ENCODE data around the gene ARHGAP45.
"Not testable (repeated sequence)": the region's sequence is repeated elsewhere in the genome, so short reads cannot be mapped to it uniquely, and the experiment has no call there.

The ARHGAP45 gene

DNA sequence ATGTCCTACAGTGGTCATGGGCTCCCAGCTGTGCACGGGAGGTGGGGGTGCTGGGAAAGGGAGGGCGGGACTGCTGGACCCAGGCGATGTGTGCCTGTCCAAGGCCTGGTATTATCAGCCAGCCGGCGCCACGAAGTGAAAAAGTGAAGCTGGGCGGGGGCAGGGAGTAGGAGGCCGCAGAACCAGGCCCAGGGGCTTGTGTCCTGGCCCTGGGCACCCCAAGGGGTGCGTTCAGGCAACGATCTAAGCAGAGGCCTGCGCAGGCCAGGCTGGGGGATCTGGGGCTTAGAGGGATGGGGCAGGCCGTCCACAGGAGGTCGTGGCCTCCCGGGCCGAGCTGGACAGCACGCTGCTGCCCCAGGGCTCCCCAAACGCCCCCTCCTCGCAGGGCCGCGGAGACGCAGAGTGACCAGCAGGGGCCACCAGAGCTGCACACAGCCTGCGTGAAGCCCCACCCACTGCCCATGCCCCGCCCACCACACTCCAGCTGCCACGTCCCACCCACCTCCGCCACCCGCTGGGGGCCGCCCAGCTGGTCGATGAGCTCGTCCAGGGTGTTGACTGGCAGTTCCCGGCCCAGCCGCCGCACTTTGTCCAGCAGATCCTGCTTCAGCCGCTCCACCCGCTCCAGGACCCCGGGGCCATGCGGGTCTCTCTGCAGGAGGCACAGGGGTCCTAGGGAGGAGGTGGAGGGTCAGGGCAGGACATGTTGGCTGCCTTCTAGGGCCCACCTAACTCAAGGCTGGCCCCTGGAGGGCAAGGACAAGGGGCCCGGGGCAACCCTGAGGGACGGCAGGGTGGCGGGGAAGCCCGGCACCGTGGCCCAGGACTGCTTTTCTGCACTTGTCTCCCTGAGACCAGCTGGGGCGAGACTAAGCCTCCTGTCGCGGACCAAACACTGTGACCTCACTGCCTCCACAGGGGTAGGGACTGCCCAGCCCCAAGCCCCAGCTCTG, 46.3 kb downstream of the ARHGAP45 start:
- Mint-ChIP-seq H3K27me3 (no peaks in the 10 kb centered on the region), H3K9me3 (no peaks in the 10 kb centered on the region), H3K4me3 (no peak overlapping the region), H3K27ac (no peak overlapping the region), H3K4me1 (no peaks in the 10 kb centered on the region), H3K36me3 (ENCODE audit: low read depth) (no peaks in the 10 kb centered on the region)
- peak; percentile 76 for ATAC-seq
- peak; percentile 93 for DNase-seq

DNA sequence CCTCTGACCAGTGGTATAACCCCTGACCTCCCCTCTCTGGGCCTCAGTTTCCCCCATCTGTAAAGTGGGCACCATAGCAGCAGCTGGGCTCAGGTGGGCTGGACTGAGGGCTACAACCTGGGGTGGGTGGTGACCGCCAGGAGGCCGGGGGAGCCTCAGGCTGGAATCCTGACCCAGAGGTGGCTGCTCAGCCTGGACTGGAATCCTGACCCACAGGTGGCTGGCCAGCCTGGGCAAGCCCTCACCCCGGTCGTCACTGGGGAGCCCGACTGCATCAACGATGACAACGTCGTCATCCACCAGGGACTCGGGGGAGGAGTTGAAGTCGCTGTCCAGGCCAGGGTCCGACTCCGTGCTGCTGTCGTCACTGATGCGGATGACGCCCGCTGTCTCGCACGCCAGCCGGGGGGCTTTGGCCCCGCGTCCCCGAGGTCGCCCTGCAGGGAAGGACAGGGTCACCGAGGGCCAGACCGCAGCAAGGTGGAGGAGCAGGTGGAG, 47.1 kb downstream of the ARHGAP45 start:
- DNase-seq (no peak), ATAC-seq (no peak)
- no peaks in the 10 kb centered on the region for H3K9me3 Mint-ChIP-seq
- H3K4me1 Mint-ChIP-seq, result no peaks in the 10 kb centered on the region
- H3K36me3 Mint-ChIP-seq (ENCODE audit: low read depth), result peaks cover 2% of the 10 kb centered on the region
- H3K27ac Mint-ChIP-seq, result no peak overlapping the region
- no peak overlapping the region for H3K4me3 Mint-ChIP-seq
- no peaks in the 10 kb centered on the region for H3K27me3 Mint-ChIP-seq

DNA sequence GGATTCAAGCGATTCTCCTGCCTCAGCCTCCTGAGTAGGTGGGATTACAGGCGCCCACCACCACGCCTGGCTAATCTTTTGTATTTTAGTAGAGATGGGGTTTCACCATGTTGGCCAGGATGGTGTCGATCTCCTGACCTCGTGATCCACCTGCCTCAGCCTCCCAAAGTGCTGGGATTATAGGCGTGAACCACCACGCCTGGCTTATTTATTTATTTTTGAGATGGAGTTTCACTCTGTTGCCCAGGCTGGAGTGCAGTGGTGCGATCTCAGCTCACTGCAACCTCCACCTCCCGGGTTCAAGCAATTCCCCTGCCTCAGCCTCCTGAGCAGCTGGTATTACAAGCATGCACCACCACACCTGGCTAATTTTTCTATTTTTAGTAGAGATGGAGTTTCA, 47.8 kb downstream of the ARHGAP45 start:
- not testable (repeated sequence) for H3K9me3 Mint-ChIP-seq; H3K27me3 Mint-ChIP-seq; H3K36me3 Mint-ChIP-seq (ENCODE audit: low read depth); H3K4me3 Mint-ChIP-seq; H3K27ac Mint-ChIP-seq; ATAC-seq; DNase-seq; H3K4me1 Mint-ChIP-seq

DNA sequence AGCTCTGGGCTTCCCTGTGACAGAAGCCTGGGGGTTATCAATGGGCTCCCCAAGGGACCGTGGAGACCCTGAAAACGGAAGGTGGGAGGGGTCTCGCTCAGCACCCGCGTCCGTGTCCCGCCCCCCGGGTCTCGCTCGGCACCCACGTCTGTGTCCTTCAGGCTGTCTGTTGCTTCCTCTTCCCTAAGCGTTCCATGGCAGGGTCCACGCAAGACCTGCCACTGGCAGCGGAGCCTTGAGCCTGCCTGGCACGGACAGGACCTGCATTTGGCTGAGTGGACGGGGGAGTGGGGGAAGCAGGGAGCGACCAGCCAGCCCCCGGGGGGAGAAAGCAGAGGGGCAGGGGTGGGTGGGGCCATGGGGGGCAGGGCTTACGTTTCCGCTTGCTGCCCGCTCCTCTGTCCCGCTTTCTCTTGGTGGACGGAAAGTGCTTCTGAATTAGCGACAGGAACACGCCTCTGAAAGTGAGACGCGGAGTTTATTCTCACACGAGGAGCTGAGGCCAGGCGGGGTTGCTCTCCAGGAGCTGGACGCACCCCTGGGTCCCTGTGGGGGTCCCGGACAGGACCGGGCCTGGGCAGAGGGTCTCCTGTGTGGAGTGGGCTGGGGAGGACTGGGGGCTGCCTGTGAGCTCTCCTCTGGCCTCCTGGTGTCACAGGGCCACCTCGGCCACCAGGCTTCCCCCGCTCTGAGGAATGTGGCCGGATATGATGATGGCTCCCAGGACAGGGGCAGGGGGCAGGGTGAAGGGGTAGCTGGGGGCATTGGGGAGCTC, 48.9 kb downstream of the ARHGAP45 start:
- Mint-ChIP-seq H3K4me1 (no peaks in the 10 kb centered on the region), H3K36me3 (ENCODE audit: low read depth) (peaks cover 5% of the 10 kb centered on the region), H3K27ac (no peak overlapping the region), H3K27me3 (no peaks in the 10 kb centered on the region), H3K9me3 (no peaks in the 10 kb centered on the region), H3K4me3 (no peak overlapping the region)
- no peak for ATAC-seq
- DNase-seq, result no peak

DNA sequence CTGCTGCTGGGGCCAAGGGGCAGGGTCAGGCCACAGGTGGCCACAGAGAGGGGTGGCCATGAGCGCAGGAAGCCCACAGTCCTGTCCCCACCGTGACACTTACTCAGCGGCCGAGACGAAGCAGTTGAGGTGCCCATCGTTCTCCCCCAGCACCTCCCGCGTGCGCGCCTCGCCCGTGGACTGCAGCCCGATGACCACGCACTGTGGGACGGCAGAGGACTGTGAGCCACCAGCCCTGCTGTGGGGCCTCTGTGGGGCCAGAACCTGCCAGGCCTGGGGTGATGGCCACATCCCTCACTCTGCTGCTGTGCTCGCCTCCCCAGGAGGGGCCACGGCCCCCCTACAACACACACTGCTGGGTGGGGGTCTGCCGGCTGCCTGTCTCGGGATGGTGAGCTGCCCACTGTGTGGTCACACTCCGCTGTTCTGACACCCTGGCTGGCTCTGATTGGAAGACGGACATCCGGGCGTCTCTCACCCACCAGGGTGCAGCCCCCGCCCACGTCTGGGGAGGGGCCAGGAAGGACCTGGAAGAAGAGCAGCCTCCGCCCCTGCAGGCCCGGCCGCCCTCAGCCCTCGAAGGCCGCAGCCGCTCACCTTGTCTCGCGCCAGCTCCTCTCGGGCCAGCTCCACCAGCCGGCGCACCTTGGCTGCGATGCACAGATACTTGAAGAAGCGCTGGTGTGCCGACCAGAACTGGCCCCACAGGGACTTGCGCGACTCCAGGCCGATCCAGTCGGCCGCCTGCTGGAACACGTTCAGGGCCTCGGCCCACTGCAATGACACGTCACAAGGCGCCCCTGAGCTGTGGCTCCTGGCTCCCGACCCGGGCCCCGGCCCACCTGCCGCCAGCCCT, 50.0 kb downstream of the ARHGAP45 start:
- Mint-ChIP-seq H3K36me3 (ENCODE audit: low read depth) (peaks cover 12% of the 10 kb centered on the region), H3K4me1 (no peaks in the 10 kb centered on the region), H3K27ac (no peak overlapping the region), H3K27me3 (no peaks in the 10 kb centered on the region), H3K4me3 (no peak overlapping the region), H3K9me3 (no peaks in the 10 kb centered on the region)
- no peak for ATAC-seq
- DNase-seq, result no peak

DNA sequence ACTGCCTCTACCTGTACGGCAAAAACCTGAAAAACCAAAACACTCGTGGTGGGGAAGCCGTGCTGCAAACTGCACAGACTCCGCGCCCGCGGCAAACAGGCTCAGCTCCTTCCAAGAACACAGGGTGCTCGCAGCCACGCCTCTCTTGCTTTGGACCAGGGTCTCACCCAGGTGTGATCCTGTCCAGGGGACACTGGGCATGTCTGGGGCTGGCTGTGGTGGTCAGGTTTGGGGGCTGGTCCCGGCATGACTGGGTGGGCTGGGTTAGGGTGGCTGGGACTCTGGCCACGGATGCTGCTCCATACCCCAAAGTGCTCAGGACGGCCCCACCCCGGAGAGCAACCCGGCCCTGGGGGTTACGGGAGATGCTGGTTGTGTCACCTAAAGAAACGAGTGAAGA, 50.7 kb downstream of the ARHGAP45 start:
- no peak overlapping the region for H3K4me3 Mint-ChIP-seq
- no peaks in the 10 kb centered on the region for H3K4me1 Mint-ChIP-seq
- ATAC-seq, result no peak
- H3K27me3 Mint-ChIP-seq, result no peaks in the 10 kb centered on the region
- H3K36me3 Mint-ChIP-seq (ENCODE audit: low read depth), result peaks cover 12% of the 10 kb centered on the region
- no peaks in the 10 kb centered on the region for H3K9me3 Mint-ChIP-seq
- H3K27ac Mint-ChIP-seq, result no peak overlapping the region
- DNase-seq, result no peak

DNA sequence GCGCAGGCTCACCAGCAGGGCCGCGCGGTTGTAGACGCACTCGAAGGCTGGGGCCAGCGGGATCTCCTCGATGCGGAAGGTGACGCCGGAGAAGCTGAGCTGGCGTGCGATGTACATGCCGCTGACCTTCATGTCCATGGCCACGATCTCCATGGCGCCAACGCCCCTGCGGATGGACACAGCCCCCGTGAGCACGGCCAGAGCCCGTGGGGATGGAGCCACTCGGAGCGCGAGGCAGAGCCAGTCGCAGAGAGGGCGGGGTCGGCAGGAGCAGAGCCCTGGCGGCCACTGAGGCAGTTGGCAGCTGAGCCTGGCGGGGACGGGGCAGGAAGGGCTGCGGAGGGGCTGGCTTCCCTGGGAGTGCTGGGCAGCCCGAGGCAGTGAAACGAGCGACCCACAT, 52.0 kb downstream of the ARHGAP45 start:
- H3K4me1 Mint-ChIP-seq, result no peaks in the 10 kb centered on the region
- H3K27ac Mint-ChIP-seq, result no peak overlapping the region
- ATAC-seq (no peak), DNase-seq (no peak)
- no peak overlapping the region for H3K4me3 Mint-ChIP-seq
- no peaks in the 10 kb centered on the region for H3K27me3 Mint-ChIP-seq
- no peaks in the 10 kb centered on the region for H3K9me3 Mint-ChIP-seq
- H3K36me3 Mint-ChIP-seq (ENCODE audit: low read depth), result peaks cover 15% of the 10 kb centered on the region

DNA sequence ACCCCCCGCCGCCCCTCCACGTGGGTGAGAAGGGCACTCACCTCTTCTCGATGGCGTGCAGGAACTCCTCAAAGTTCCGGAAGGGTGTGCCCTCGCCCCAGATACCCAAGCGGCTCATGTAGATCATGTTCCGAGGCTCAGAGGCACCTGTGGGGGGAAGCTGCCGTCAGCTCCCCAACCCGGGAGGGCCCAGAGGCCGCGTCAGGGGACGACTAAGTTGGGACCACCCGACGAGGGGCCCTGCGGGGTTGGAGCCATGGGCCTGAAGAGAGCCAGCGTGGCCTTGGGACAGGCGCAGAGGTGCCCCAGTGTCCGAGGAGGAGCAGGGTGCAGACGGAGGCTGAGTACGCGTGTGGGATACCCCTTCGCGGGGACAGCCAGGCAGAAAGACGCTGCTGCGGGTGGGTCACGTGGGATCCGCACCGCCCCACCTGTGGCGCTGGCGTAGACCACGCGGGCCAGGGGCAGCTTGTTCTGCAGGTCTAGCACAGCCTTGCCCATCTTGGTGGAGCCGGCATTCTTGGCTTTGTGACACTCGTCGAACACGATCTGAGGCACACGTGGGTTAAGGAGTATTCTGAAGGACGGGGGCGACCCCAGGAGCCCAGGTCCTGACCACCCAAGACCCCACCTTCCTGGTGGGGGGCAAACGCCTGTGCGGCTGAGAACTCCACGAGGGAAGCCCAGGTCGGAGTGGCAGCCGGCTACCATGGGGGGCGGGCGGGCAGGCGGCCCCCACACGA, 52.7 kb downstream of the ARHGAP45 start:
- ATAC-seq (no peak), DNase-seq (no peak)
- H3K4me3 Mint-ChIP-seq, result no peak overlapping the region
- no peaks in the 10 kb centered on the region for H3K9me3 Mint-ChIP-seq
- H3K36me3 Mint-ChIP-seq (ENCODE audit: low read depth), result peaks cover 15% of the 10 kb centered on the region
- H3K27me3 Mint-ChIP-seq, result no peaks in the 10 kb centered on the region
- H3K27ac Mint-ChIP-seq, result no peak overlapping the region
- H3K4me1 Mint-ChIP-seq, result no peaks in the 10 kb centered on the region

DNA sequence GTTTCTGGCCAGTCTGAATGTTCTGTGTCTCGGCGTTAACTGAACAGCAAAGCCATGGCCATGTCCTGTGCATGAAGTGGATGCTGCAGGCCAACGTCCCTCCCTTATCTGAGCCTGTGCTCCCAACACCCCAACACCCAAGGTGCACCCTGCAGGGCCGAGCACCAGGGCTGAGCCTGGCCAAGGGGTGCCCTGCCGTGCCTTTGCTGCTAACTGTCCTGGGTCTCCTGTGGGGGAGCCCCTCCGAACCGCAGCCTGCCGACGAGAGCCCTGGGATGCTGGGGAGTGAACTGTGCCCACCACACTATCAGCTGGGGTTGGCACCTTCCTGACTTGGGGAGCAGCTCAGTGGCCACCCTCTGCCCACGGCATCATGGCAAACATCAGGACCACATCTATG, 54.4 kb downstream of the ARHGAP45 start:
- ATAC-seq, result no peak
- Mint-ChIP-seq H3K27ac (no peak overlapping the region), H3K27me3 (no peaks in the 10 kb centered on the region), H3K4me3 (no peak overlapping the region), H3K36me3 (ENCODE audit: low read depth) (peaks cover 19% of the 10 kb centered on the region), H3K4me1 (no peaks in the 10 kb centered on the region), H3K9me3 (no peaks in the 10 kb centered on the region)
- DNase-seq, result no peak

DNA sequence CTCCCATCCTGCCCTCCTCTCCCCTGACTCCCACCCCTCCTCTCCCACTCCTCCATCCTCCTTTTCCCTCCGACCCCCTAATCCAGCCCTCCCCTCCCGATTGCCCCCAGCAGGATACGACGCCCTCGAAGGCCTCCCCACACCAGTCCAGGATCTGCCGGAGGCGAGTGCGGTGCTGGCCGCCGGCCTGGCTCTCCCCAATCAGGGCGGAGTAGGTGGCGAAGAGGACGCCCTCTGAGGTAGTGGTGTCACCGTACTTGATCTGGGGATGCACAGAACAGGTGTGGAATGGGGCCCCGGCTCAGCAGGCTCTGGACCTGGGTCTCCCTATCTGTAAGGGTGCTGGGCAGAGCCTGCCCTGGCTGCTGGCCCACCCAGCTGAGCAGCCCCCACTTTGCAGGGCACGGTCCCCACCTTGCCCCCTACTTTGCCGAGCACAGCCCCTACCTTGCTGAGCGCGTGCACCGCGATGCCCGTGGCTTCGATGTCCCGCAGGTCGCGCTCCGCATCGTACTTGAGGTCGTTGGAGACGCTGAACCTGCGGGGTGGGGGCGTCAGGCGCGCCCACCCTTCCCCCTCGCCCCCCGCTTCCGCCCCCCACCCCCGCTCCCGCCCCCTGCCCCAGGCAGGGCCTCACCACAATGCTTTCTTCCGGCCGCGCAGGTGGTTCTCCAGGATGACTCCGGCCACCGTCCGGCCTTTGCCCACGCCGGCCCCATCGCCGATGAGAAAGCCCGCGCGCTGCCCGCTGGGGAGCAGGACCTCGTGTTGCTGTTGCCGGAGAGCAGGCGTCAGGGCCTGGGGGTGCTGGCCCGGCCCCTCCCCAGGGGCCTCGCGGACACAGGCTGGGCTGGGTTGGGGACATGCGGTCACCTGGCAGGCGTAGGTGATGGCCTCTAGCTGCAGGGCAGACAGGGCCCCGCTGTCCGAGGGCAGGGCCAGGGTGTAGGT, 55.3 kb downstream of the ARHGAP45 start:
- H3K36me3 Mint-ChIP-seq (ENCODE audit: low read depth), result peaks cover 19% of the 10 kb centered on the region
- H3K4me3 Mint-ChIP-seq, result no peak overlapping the region

DNA sequence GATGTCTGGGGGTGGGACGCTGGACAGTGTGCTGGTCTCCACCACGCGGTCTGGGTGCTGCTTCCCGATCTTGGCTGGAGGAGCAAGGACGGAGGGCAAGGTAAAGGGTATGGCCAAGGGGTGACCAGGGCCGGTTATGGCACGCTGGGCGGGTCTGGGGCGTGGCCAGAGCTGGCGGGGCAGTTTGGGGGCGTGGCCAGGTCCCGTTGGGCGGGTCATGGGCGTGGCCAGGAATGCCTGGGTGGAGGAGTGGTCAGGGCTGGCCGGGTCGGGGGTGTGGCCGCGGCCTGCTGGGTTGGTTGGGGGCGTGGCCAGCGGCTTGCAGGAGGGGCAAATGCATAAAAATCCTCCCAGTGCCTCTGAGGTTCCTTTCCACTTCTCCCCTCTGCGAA, 56.0 kb downstream of the ARHGAP45 start:
- H3K9me3 Mint-ChIP-seq, result no peaks in the 10 kb centered on the region
- H3K4me1 Mint-ChIP-seq, result peaks cover 3% of the 10 kb centered on the region
- H3K36me3 Mint-ChIP-seq (ENCODE audit: low read depth), result peaks cover 21% of the 10 kb centered on the region
- H3K27me3 Mint-ChIP-seq, result no peaks in the 10 kb centered on the region
- ATAC-seq (peak; percentile 26), DNase-seq (peak; percentile 75)
- H3K27ac Mint-ChIP-seq, result peak overlapping the region; percentile 54
- H3K4me3 Mint-ChIP-seq, result no peak overlapping the region

More for the DNA sequence above, 55.3 kb downstream of the ARHGAP45 start:
- no peaks in the 10 kb centered on the region for H3K27me3 Mint-ChIP-seq
- H3K4me1 Mint-ChIP-seq, result peaks cover 3% of the 10 kb centered on the region
- ATAC-seq (no peak), DNase-seq (no peak)
- peak overlapping the region; percentile 54 for H3K27ac Mint-ChIP-seq
- H3K9me3 Mint-ChIP-seq, result no peaks in the 10 kb centered on the region

DNA sequence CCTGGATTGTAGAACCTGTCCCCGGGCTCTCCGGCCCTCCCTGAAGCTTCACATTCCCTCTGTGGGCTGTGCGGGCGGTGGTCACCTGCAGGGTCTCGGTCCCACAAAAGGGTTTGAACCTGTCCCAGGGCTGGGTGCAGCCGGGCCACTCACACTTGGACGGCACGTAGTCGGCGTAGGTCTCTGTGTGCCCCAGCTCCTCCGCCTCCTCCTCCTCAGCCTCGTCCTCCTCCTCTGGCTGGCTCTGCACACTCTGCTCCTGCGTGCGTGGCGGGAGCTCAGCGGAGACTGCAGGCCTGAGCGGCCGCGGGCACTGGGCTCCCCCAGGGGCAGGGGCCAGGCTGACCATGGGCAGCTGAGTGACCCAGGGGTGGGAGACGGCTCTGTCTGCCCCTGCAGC, 56.4 kb downstream of the ARHGAP45 start:
- peaks cover 3% of the 10 kb centered on the region for H3K4me1 Mint-ChIP-seq
- ATAC-seq (no peak), DNase-seq (no peak)
- H3K4me3 Mint-ChIP-seq, result no peak overlapping the region
- no peaks in the 10 kb centered on the region for H3K9me3 Mint-ChIP-seq
- H3K36me3 Mint-ChIP-seq (ENCODE audit: low read depth), result peaks cover 22% of the 10 kb centered on the region
- no peaks in the 10 kb centered on the region for H3K27me3 Mint-ChIP-seq
- no peak overlapping the region for H3K27ac Mint-ChIP-seq

Data from activated naive CD8-positive, alpha-beta T cell treated with anti-CD3 and anti-CD28 coated beads, Interleukin-2, amount 50 U/mL, for 24 hours (primary cell).